ENCODE data around the gene AK9.

GRCh38 chr6:109702791-109703190 lies 11.8 kb upstream of the AK9 start:
- TF ChIP-seq POLR2AphosphoS5 (IDR thresholded peaks at IDR 0.05; ENCODE audit: low read depth, low read length) (no peak), HDAC2 (IDR thresholded peaks at IDR 0.05; ENCODE audit: borderline replicate concordance in 1 of 2, low read depth in 2 of 2, low read length in 2 of 2) (no peak), SP4 (IDR thresholded peaks at IDR 0.05; ENCODE audit: low read length) (no peak), POLR2A (IDR thresholded peaks at IDR 0.05; ENCODE audit: control extremely low read depth in 1 of 2, low read depth in 2 of 2, low read length in 2 of 2) (no peak), EP300 (IDR thresholded peaks at IDR 0.05; ENCODE audit: borderline replicate concordance in 1 of 2, low read depth in 2 of 2, low read length in 2 of 2) (no peak), CTCF (IDR thresholded peaks at IDR 0.05; ENCODE audit: control extremely low read depth in 1 of 3, insufficient read depth in 1 of 3, low read depth in 1 of 3, low read length in 3 of 3) (no peak), TAF1 (IDR thresholded peaks at IDR 0.05; ENCODE audit: low read depth, low read length) (no peak), SP1 (IDR thresholded peaks at IDR 0.05; ENCODE audit: low read depth, low read length) (no peak)
